Measurements from ENCODE around the gene PITPNM3.

GRCh38 chr17:6426356-6427101 lies 129.8 kb downstream of the PITPNM3 start:
- no peak for TF ChIP-seq CTCF (IDR thresholded peaks at IDR 0.05)
- no peak for TF ChIP-seq POLR2A (IDR thresholded peaks at IDR 0.05)
